HL-60/S4 treated with phorbol 12-myristate 13-acetate at 8.2 ng/mL for 4 days and 3 days (cell line): Measurements from ENCODE around the gene MT2A.
"Not testable (repeated sequence)": the region's sequence is repeated elsewhere in the genome, so short reads cannot be mapped to it uniquely, and the experiment has no call there.

ENCODE experiments used
- in situ Hi-C: fragments of 300-500 bp; cut with MboI; formaldehyde crosslinking; loops from 2 replicates; pipeline ENCODE4 v1.15.0; 2022; ENCODE audit warnings: low sequenced_read_pairs

MT2A gene

GRCh38 chr16:56617212-56618085, 9.1 kb downstream of the MT2A start:
- in situ Hi-C loops: no loop called here

GRCh38 chr16:56618138-56618537, 9.8 kb downstream of the MT2A start:
- in situ Hi-C loops: no loop called here

GRCh38 chr16:56620339-56620897, 12.0 kb downstream of the MT2A start:
- in situ Hi-C loops: no loop called here

GRCh38 chr16:56621665-56622445, 13.5 kb downstream of the MT2A start:
- in situ Hi-C loops: not testable (repeated sequence)

GRCh38 chr16:56623184-56623583, 14.8 kb downstream of the MT2A start:
- in situ Hi-C loops: not testable (repeated sequence)

- in situ Hi-C loops: no loop called here
Observed at GRCh38 chr16:56623637-56624036, 15.3 kb downstream of the MT2A start.

GRCh38 chr16:56625140-56625942, 17.0 kb downstream of the MT2A start, which contains the start of gene MT1E:
Gene MT1E (plus strand): TSS chr16:56625781. CDS start chr16:56625852, 71 bp downstream.
- in situ Hi-C loops: no loop called here

GRCh38 chr16:56625943-56626654, 17.7 kb downstream of the MT2A start:
- in situ Hi-C loops: no loop called here

GRCh38 chr16:56626685-56627084, 18.3 kb downstream of the MT2A start:
- in situ Hi-C loops: no loop called here

- in situ Hi-C loops: no loop called here
Observed at GRCh38 chr16:56628486-56629350, 20.3 kb downstream of the MT2A start.

- in situ Hi-C loops: no loop called here
Observed at GRCh38 chr16:56629531-56629930, 21.1 kb downstream of the MT2A start.

GRCh38 chr16:56630134-56630533, 21.8 kb downstream of the MT2A start:
- in situ Hi-C loops: no loop called here

GRCh38 chr16:56631197-56631596, 22.8 kb downstream of the MT2A start:
- in situ Hi-C loops: no loop called here

- in situ Hi-C loops: no loop called here
Observed at GRCh38 chr16:56631832-56632155, 23.4 kb downstream of the MT2A start.

- in situ Hi-C loops: no loop called here
Observed at GRCh38 chr16:56632156-56632847, 23.9 kb downstream of the MT2A start, which contains the start of gene MT1M. Gene MT1M (plus strand): TSS chr16:56632659. CDS start chr16:56632732, 73 bp downstream.

GRCh38 chr16:56632848-56633365, 24.5 kb downstream of the MT2A start:
- in situ Hi-C loops: no loop called here

- in situ Hi-C loops: no loop called here
Observed at GRCh38 chr16:56633535-56633934, 25.2 kb downstream of the MT2A start.

- in situ Hi-C loops: no loop called here
Observed at GRCh38 chr16:56634715-56635440, 26.5 kb downstream of the MT2A start.
